GM18907 (cell line): Measurements from ENCODE around the gene AP1M2.
"Not testable (repeated sequence)": the region's sequence is repeated elsewhere in the genome, so short reads cannot be mapped to it uniquely, and the experiment has no call there.

Source experiments
- ATAC-seq: cut with Tn5 transposase; IDR thresholded peaks from one replicate; pipeline ENCODE4 v1.9.1; 2021; ENCODE audit warnings: mild to moderate bottlenecking, moderate library complexity; ENCODE audit not compliant: unreplicated experiment

Gene AP1M2

GRCh38 chr19:10602330-10603083 is 15.4 kb upstream of the AP1M2 start:
- ATAC-seq = peak; percentile 43

GRCh38 chr19:10601999-10602329 is 14.9 kb upstream of the AP1M2 start:
- no peak for ATAC-seq

- ATAC-seq = no peak
These were observed 13.0 kb upstream of the AP1M2 start for GRCh38 chr19:10600149-10600548.

GRCh38 chr19:10593820-10594637 is 6.9 kb upstream of the AP1M2 start:
- ATAC-seq = peak; percentile 54

- ATAC-seq = no peak
These were observed 6.0 kb upstream of the AP1M2 start for GRCh38 chr19:10593148-10593547.

- no peak for ATAC-seq
These were observed 683 bp upstream of the AP1M2 start for GRCh38 chr19:10587839-10588150.

- no peak for ATAC-seq
These were observed 716 bp downstream of the AP1M2 start for GRCh38 chr19:10586396-10586795.

- ATAC-seq = no peak
These were observed 3.9 kb downstream of the AP1M2 start for GRCh38 chr19:10583036-10583776.

- no peak for ATAC-seq
These were observed 5.0 kb downstream of the AP1M2 start for GRCh38 chr19:10582091-10582490.

- no peak for ATAC-seq
These were observed 6.0 kb downstream of the AP1M2 start for GRCh38 chr19:10580979-10581631.

- ATAC-seq = no peak
These were observed 9.2 kb downstream of the AP1M2 start for GRCh38 chr19:10577951-10578350.

- ATAC-seq = no peak
These were observed 11.9 kb downstream of the AP1M2 start for GRCh38 chr19:10575011-10575716.

- ATAC-seq = no peak
These were observed 12.7 kb downstream of the AP1M2 start for GRCh38 chr19:10574462-10574861.

GRCh38 chr19:10573793-10574192 is 13.3 kb downstream of the AP1M2 start:
- ATAC-seq = not testable (repeated sequence)

GRCh38 chr19:10568826-10569651 is 18.1 kb downstream of the AP1M2 start, which contains the start of gene CDKN2D:
Gene CDKN2D, minus strand, starts transcription at chr19:10568979. Its CDS starts 326 bp downstream, at chr19:10568653.
- peak; percentile 69 for ATAC-seq

GRCh38 chr19:10568062-10568825 is 18.9 kb downstream of the AP1M2 start:
- ATAC-seq = peak; percentile 9

- no peak for ATAC-seq
These were observed 19.5 kb downstream of the AP1M2 start for GRCh38 chr19:10567656-10568055.

- peak; percentile 22 for ATAC-seq
These were observed 20.3 kb downstream of the AP1M2 start for GRCh38 chr19:10566658-10567410.
